ENCODE data around the gene ZNF276. TPM values are rescaled to one million over a fixed set of nuclear protein-coding genes. Genes with fewer than 3 reads are reported as not detected.
A peak's percentile ranks its signal among the peaks of the same experiment; 100 is the strongest.

The ZNF276 gene
- total and polyA plus RNA-seq, 2 of the 8 experiments (the other 6 are each of a cell fraction or from before 2014, with no cell fraction given) = 6.4 to 9.3 TPM

DNA sequence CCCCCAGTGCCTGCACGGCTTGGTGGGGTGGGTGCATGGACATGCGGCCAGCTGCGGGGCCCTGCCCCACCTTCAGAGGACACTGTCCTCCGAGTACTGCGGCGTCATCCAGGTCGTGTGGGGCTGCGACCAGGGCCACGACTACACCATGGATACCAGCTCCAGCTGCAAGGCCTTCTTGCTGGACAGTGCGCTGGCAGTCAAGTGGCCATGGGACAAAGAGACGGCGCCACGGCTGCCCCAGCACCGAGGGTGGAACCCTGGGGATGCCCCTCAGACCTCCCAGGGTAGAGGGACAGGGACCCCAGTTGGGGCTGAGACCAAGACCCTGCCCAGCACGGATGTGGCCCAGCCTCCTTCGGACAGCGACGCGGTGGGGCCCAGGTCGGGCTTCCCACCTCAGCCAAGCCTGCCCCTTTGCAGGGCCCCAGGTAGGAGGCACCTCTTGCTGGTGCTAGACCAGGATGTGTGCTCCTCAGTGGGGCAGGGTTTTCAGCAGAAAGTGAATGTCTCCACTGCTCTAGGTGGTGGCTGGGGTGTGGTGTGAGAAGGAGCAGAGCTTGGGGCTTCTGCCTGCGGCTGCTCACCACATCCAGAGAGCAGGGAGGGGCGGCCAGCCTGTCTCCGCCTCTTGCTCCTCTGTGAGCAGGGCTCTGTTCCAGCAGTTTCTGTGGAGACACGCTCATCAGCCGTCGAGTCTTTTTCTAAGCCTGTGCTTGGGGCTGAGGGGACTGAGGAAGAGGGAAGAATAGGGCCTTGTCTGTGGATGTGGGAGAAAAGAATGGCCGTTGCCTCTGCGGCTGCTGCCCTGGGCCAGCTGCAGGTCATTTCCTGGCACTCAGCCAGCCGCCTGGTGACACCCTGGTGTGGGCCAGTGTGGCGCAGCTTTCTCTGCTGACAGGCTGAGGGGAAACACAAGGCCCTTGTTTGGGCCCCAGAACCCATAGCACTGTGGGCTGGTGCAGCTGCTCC, 2.2 kb downstream of the ZNF276 start:
- Histone ChIP-seq H3K27ac (ENCODE audit: low read depth, low read length) (no peak overlapping the region), H3K9ac (replicated peaks in 1 of 4; ENCODE audit: extremely low read depth in 1 of 4, low read depth in 3 of 4, low read length in 3 of 4) (peak overlapping the region in 1 of 4 experiments; percentile 12; a peak in 1 of 7 replicates), H3K27me3 (replicated peaks in 1 of 4; ENCODE audit: control insufficient read depth in 3 of 4, extremely low read depth in 1 of 4, insufficient read depth in 3 of 4, low read length in 3 of 4) (peaks cover 7 to 48% (median 36%) of the 10 kb centered on the region in 4 experiments), H2BK5ac (ENCODE audit: low read depth, low read length) (no peak overlapping the region), H3K4me3 (ENCODE audit: extremely low read depth in 1 of 4, insufficient read depth in 2 of 4, low read depth in 3 of 4, low read length in 4 of 4) (no peak overlapping the region), H2BK120ac (replicated peaks; ENCODE audit: low read depth, low read length) (no peak overlapping the region), H2BK15ac (ENCODE audit: low read length) (no peak overlapping the region), H3K36me3 (ENCODE audit: control insufficient read depth in 2 of 4, insufficient read depth in 4 of 4, low read length in 3 of 4) (no peaks in the 10 kb centered on the region), H3K79me2 (ENCODE audit: control insufficient read depth in 1 of 2, insufficient read depth in 2 of 2, low read length in 2 of 2) (no peaks in the 10 kb centered on the region), H4K20me1 (replicated peaks in 1 of 2; ENCODE audit: control insufficient read depth in 1 of 2, insufficient read depth in 2 of 2, low read length in 2 of 2) (peaks cover 14 to 27% of the 10 kb centered on the region in 2 experiments), H3K9me3 (ENCODE audit: insufficient read depth in 2 of 2, low read depth in 1 of 2, low read length in 1 of 2) (no peaks in the 10 kb centered on the region), H3K18ac (ENCODE audit: extremely low read depth, low read length) (no peak overlapping the region), H3K4ac (replicated peaks; ENCODE audit: insufficient read length, low read depth, low read length) (no peak overlapping the region), H3K56ac (replicated peaks; ENCODE audit: insufficient read length, low read depth, low read length) (peak overlapping the region; percentile 33), H2AK5ac (ENCODE audit: low read depth, low read length) (no peak overlapping the region), H3K23me2 (ENCODE audit: low read depth, low read length) (peaks cover 14% of the 10 kb centered on the region), H4K91ac (replicated peaks; ENCODE audit: insufficient read length, low read length) (no peak overlapping the region), H4K5ac (ENCODE audit: insufficient read length, low read depth, low read length) (no peak overlapping the region), H3K14ac (ENCODE audit: insufficient read length) (no peak overlapping the region), H2AFZ (ENCODE audit: low read length) (no peak overlapping the region), H3K4me2 (ENCODE audit: insufficient read depth in 1 of 2, low read depth in 2 of 2, low read length in 2 of 2) (peak overlapping the region in 1 of 2 experiments; percentile 9; a peak in 1 of 4 replicates), H3K79me1 (ENCODE audit: low read depth, low read length) (no peaks in the 10 kb centered on the region), H4K8ac (ENCODE audit: extremely low read depth, insufficient read depth, low read length) (0 out of 2 replicates have a peak overlapping the region, but pooled peaks have one; percentile 4), H3K23ac (ENCODE audit: insufficient read length) (no peak overlapping the region), H2BK12ac (ENCODE audit: low read depth, low read length) (no peak overlapping the region), H3K4me1 (replicated peaks in 1 of 4; ENCODE audit: control insufficient read depth in 3 of 4, insufficient read depth in 4 of 4, low read length in 3 of 4) (peaks cover 0 to 14% (median 11%) of the 10 kb centered on the region in 4 experiments; a peak in 5 of 7 replicates), H2BK20ac (ENCODE audit: low read length) (no peak overlapping the region)
- DNase-seq (ENCODE audit: low read depth in 1 of 2, low spot score in 2 of 2) (no peak), FAIRE-seq (no peak)
- no peak for TF ChIP-seq TAF1 (IDR thresholded peaks at IDR 0.05; ENCODE audit: low read depth, low read length)
- no peak for TF ChIP-seq TEAD4 (IDR thresholded peaks at IDR 0.05; ENCODE audit: low read depth, low read length)
- no peak for TF ChIP-seq RAD21 (IDR thresholded peaks at IDR 0.05 in 1 of 2, conservative IDR thresholded peaks at IDR 0.05 in 1 of 2; ENCODE audit: low read depth in 2 of 2, low read length in 2 of 2)
- CTCF ChIA-PET (ENCODE audit: partially characterized antibody) = interaction anchor here (0.8 to 2.8 kb wide), 5 partner anchors 9 to 24 kb away, joined by 3 to 17 read pairs (median 3); no protein-coding TSS in a partner anchor
- 91% methylated on average over 30 of the region's 30 CpGs; no CpG with 5 or more reads in 1 of the 2 experiments for WGBS, 2 experiments (ENCODE audit: extremely low coverage in 1 of 2, insufficient coverage in 1 of 2, insufficient read length in 1 of 2, insufficient replicate concordance in 2 of 2, low coverage in 1 of 2, low lambda C conversion rate in 2 of 2, missing lambda C conversion rate in 1 of 2)
- POLR2A ChIA-PET (ENCODE audit: partially characterized antibody) = interaction anchor here (0.7 to 16.1 kb wide), 11 partner anchors 8 to 160 kb away, joined by 3 to 193 read pairs (median 4); partner anchors contain the start of gene SPATA2L

Data from H1 (cell line).